ENCODE results near the gene TNFRSF18.

GRCh38 chr1:1250786-1251284 lies 44.4 kb upstream of the TNFRSF18 start:
- no peak for TF ChIP-seq CTCF (IDR thresholded peaks at IDR 0.05; ENCODE audit: low read length)
- TF ChIP-seq EZH2phosphoT487 (IDR thresholded peaks at IDR 0.05; ENCODE audit: low read length), result no peak
